ENCODE measurements around the gene SUGP1.

DNA sequence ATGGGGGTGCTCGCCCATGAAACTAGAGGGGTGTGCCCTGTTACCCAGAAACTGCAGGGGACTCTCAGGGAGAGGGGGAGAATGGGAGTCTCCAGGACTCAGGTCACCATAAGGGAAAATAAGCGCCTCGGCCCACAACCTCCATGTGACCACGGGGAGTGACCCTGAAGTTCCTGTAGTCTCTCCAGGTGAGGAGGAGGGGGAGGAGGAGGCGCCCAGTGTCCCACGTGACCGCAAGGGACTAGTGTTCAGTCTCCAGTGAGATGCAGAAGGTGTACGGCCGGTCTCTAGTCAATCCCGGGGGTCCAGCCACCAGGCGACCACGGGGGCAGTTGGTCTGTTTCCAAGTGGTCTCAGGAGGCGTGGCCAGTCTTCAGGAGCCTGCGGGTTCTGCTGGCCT is 63.2 kb downstream of the SUGP1 start:
- TF ChIP-seq TEAD4 (CRISPR knock-in tag; IDR thresholded peaks at IDR 0.05) = no peak
- TF ChIP-seq, protein P1, sequence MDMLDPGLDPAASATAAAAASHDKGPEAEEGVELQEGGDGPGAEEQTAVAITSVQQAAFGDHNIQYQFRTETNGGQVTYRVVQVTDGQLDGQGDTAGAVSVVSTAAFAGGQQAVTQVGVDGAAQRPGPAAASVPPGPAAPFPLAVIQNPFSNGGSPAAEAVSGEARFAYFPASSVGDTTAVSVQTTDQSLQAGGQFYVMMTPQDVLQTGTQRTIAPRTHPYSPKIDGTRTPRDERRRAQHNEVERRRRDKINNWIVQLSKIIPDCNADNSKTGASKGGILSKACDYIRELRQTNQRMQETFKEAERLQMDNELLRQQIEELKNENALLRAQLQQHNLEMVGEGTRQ (CRISPR knock-in tag; IDR thresholded peaks at IDR 0.05) = no peak
- TF ChIP-seq, protein P2, sequence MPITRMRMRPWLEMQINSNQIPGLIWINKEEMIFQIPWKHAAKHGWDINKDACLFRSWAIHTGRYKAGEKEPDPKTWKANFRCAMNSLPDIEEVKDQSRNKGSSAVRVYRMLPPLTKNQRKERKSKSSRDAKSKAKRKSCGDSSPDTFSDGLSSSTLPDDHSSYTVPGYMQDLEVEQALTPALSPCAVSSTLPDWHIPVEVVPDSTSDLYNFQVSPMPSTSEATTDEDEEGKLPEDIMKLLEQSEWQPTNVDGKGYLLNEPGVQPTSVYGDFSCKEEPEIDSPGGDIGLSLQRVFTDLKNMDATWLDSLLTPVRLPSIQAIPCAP (CRISPR knock-in tag; IDR thresholded peaks at IDR 0.05) = no peak
- TF ChIP-seq, protein P3, sequence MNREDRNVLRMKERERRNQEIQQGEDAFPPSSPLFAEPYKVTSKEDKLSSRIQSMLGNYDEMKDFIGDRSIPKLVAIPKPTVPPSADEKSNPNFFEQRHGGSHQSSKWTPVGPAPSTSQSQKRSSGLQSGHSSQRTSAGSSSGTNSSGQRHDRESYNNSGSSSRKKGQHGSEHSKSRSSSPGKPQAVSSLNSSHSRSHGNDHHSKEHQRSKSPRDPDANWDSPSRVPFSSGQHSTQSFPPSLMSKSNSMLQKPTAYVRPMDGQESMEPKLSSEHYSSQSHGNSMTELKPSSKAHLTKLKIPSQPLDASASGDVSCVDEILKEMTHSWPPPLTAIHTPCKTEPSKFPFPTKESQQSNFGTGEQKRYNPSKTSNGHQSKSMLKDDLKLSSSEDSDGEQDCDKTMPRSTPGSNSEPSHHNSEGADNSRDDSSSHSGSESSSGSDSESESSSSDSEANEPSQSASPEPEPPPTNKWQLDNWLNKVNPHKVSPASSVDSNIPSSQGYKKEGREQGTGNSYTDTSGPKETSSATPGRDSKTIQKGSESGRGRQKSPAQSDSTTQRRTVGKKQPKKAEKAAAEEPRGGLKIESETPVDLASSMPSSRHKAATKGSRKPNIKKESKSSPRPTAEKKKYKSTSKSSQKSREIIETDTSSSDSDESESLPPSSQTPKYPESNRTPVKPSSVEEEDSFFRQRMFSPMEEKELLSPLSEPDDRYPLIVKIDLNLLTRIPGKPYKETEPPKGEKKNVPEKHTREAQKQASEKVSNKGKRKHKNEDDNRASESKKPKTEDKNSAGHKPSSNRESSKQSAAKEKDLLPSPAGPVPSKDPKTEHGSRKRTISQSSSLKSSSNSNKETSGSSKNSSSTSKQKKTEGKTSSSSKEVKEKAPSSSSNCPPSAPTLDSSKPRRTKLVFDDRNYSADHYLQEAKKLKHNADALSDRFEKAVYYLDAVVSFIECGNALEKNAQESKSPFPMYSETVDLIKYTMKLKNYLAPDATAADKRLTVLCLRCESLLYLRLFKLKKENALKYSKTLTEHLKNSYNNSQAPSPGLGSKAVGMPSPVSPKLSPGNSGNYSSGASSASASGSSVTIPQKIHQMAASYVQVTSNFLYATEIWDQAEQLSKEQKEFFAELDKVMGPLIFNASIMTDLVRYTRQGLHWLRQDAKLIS (CRISPR knock-in tag; IDR thresholded peaks at IDR 0.05; ENCODE audit: borderline replicate concordance) = no peak
- TF ChIP-seq IRF2 (CRISPR knock-in tag; IDR thresholded peaks at IDR 0.05; ENCODE audit: borderline replicate concordance, low read depth) = no peak
- TF ChIP-seq JUN (CRISPR knock-in tag; IDR thresholded peaks at IDR 0.05) = no peak
- TF ChIP-seq, protein P4, sequence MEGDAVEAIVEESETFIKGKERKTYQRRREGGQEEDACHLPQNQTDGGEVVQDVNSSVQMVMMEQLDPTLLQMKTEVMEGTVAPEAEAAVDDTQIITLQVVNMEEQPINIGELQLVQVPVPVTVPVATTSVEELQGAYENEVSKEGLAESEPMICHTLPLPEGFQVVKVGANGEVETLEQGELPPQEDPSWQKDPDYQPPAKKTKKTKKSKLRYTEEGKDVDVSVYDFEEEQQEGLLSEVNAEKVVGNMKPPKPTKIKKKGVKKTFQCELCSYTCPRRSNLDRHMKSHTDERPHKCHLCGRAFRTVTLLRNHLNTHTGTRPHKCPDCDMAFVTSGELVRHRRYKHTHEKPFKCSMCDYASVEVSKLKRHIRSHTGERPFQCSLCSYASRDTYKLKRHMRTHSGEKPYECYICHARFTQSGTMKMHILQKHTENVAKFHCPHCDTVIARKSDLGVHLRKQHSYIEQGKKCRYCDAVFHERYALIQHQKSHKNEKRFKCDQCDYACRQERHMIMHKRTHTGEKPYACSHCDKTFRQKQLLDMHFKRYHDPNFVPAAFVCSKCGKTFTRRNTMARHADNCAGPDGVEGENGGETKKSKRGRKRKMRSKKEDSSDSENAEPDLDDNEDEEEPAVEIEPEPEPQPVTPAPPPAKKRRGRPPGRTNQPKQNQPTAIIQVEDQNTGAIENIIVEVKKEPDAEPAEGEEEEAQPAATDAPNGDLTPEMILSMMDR (IDR thresholded peaks at IDR 0.05) = no peak
- TF ChIP-seq, protein P5, sequence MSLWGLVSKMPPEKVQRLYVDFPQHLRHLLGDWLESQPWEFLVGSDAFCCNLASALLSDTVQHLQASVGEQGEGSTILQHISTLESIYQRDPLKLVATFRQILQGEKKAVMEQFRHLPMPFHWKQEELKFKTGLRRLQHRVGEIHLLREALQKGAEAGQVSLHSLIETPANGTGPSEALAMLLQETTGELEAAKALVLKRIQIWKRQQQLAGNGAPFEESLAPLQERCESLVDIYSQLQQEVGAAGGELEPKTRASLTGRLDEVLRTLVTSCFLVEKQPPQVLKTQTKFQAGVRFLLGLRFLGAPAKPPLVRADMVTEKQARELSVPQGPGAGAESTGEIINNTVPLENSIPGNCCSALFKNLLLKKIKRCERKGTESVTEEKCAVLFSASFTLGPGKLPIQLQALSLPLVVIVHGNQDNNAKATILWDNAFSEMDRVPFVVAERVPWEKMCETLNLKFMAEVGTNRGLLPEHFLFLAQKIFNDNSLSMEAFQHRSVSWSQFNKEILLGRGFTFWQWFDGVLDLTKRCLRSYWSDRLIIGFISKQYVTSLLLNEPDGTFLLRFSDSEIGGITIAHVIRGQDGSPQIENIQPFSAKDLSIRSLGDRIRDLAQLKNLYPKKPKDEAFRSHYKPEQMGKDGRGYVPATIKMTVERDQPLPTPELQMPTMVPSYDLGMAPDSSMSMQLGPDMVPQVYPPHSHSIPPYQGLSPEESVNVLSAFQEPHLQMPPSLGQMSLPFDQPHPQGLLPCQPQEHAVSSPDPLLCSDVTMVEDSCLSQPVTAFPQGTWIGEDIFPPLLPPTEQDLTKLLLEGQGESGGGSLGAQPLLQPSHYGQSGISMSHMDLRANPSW (CRISPR knock-in tag; conservative IDR thresholded peaks at IDR 0.05; ENCODE audit: low read depth) = no peak
- TF ChIP-seq ZNF423 (CRISPR knock-in tag; IDR thresholded peaks at IDR 0.05) = no peak
- TF ChIP-seq, protein P6, sequence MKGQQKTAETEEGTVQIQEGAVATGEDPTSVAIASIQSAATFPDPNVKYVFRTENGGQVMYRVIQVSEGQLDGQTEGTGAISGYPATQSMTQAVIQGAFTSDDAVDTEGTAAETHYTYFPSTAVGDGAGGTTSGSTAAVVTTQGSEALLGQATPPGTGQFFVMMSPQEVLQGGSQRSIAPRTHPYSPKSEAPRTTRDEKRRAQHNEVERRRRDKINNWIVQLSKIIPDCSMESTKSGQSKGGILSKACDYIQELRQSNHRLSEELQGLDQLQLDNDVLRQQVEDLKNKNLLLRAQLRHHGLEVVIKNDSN (CRISPR knock-in tag; IDR thresholded peaks at IDR 0.05) = no peak
- no peak for TF ChIP-seq FOXJ3 (CRISPR knock-in tag; IDR thresholded peaks at IDR 0.05; ENCODE audit: borderline replicate concordance)
- TF ChIP-seq, protein P7, sequence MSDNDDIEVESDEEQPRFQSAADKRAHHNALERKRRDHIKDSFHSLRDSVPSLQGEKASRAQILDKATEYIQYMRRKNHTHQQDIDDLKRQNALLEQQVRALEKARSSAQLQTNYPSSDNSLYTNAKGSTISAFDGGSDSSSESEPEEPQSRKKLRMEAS (CRISPR knock-in tag; IDR thresholded peaks at IDR 0.05) = no peak
- TF ChIP-seq, protein P8, sequence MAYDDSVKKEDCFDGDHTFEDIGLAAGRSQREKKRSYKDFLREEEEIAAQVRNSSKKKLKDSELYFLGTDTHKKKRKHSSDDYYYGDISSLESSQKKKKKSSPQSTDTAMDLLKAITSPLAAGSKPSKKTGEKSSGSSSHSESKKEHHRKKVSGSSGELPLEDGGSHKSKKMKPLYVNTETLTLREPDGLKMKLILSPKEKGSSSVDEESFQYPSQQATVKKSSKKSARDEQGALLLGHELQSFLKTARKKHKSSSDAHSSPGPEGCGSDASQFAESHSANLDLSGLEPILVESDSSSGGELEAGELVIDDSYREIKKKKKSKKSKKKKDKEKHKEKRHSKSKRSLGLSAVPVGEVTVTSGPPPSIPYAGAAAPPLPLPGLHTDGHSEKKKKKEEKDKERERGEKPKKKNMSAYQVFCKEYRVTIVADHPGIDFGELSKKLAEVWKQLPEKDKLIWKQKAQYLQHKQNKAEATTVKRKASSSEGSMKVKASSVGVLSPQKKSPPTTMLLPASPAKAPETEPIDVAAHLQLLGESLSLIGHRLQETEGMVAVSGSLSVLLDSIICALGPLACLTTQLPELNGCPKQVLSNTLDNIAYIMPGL (CRISPR knock-in tag; IDR thresholded peaks at IDR 0.05) = no peak
